G401 (cell line): ENCODE results near the gene HPN. TPM values are rescaled to one million over a fixed set of nuclear protein-coding genes. Genes with fewer than 3 reads are reported as not detected.
"Not testable (repeated sequence)": the region's sequence is repeated elsewhere in the genome, so short reads cannot be mapped to it uniquely, and the experiment has no call there.

ENCODE experiments used
- DNase-seq: peaks from one replicate; pipeline ENCODE4 v3.0.0-alpha.2; 2015; ENCODE audit warnings: low spot score
- in situ Hi-C: cut with HindIII; loops from 2 replicates; pipeline ENCODE4 v1.10.0; 2016; ENCODE audit warnings: low sequenced_read_pairs, mixed read lengths
- total RNA-seq: library from RNA; depleted of rRNA; stranded (reverse); fragments of >200 nt; shearing (Covaris generic); gene quantifications from 2 replicates; pipeline ENCODE4 v1.2.3, GENCODE V29; 2014

Gene HPN
- total RNA-seq, 1 experiment from 2014 or later, result not detected

DNA sequence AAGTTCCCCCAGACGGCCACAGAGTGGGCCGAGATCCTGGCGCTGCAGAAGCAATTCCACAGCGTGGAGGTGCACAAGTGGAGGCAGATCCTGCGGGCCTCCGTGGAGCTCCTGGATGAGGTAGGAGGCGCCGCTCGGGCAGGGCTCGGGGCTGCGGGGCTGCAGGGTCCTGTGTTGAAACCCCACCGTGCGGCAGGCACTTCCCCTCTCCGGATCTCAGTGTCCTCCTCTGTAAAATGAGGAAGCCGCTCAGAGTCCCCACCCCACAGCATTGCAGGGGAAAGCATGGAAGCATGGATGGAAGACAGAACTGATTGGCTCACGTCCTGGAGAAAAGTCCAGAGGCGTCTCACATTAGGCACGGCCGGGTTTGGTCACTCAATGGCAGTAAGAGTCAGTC is 18.1 kb upstream of the HPN start:
- no peak for DNase-seq
- in situ Hi-C loops, result no loop called here

DNA sequence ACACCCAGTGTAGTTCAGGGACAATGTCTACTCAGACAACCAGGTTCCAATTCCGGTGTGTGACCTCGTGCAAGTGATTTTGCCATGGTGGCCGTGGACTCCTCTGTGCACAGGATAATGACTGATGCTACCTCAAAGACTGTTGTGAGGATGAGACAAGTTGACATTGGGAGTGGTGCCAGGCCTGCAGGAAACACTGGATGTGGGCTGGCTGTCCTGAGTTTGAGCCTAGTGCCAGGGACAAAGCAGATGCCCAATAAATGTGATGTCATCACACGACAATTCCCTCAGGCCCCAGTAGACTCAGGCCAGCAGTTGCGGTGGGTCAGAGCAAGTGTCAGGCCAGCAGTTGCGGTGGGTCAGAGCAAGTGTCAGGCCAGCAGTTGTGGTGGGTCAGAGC is 17.4 kb upstream of the HPN start:
- no peak for DNase-seq
- in situ Hi-C loops, result no loop called here

DNA sequence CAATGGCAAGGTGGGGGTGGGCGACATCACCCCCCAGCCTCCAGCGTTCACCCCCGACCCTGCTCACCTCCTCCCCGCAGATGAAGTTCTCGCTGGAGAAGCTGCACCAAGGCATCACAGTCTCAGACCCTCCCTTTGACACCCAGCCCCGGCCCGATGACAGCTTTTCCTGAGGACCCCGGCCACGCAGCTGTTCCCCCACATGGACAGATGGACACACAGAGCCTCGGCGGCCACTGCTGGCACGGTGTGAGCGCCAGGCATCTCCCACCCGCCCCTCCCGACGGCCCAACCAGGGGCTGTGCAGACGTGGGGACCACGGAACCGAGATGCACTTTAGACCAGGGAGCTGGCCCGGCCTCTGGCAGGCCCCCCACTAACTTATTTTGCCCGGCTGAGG is 15.6 kb upstream of the HPN start:
- in situ Hi-C loops, result no loop called here
- DNase-seq, result no peak

DNA sequence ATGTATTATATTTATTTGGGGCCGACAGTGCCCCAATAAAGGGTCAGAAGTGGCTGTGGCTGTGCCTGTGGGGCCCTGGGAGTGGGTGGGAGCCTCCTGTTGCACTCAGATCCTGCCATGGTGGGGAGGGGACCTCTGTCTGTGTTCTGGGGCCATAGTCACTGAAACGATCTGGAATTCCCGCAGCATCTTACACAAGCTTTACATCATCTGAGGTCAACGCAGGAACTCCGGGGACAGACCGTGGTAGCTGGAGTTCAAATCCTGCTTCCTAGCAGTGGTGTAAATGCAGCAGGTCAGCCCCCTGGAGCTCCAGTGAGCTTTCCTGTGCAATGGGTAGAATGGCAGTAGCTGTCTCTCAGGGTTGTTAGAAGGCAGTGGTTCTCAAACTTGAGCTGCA is 15.1 kb upstream of the HPN start:
- in situ Hi-C loops, result no loop called here
- DNase-seq, result no peak

DNA sequence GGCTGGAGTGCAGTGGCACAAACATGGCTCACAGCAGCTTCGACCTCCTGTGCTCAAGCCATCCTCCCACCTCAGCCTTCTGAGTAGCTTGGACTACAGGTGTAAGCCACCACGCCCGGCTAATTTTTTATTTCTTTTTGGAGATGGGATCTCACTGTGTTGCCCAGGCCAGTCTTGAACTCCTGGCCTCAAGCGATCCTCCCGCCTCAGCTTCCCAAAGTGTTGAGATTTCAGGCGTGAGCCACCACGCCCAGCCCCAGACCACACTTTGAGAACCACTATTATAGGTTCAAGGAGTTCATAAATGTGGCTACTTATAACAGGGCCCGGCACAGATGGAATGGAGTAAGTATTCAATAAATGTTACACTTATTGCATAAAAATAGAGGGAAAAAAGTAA is 14.5 kb upstream of the HPN start:
- DNase-seq, result no peak
- in situ Hi-C loops, result no loop called here

DNA sequence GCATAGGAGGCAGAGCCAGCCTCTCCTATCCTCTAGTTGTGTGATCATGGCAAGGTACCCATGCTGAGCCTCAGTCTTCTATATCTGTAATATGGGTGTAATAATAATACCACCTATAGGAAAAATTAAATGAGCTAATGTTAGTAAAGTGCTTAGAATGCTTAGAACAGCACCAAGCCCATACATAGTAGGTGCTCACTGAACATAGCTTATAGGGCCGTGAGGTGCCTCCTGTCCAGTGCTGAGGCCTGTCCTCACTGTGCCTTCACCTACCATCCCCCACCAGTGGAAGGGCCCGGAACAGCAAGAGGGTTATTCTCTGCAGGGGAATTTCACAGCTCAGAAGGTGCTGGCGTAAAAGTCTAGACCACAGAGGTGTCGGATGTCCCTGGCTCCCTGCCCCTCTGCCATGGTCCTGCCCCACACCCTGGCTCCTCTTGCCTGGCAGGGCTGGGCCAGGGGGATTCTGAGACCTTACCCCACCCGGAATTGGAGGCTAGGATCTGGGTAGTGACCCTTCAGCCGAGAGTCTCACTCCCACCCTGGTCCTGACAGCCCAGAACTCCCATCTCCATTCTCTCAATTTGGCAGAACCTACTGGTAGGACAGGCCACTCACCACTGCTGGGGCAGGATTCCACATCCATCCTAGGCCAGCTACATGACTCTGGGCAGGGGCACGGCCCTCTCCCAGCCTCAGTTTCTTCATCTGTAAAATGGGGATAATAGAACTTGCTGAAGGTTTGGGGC is 13.5 kb upstream of the HPN start:
- DNase-seq, result no peak
- in situ Hi-C loops, result no loop called here

DNA sequence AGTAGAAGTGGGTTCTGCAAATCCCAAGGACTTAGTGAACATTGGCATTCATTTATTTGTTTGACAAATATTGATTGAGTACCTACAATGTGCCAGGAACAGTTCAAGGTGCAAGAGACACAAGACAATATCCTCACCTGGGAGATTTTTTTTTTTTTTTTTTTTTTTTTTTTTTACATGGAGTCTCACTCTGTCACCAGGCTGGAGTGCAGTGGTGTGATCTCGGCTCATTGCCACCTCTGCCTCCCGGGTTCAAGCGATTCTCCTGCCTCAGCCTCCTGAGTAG is 13.0 kb upstream of the HPN start:
- DNase-seq, in situ Hi-C loops: not testable (repeated sequence)

DNA sequence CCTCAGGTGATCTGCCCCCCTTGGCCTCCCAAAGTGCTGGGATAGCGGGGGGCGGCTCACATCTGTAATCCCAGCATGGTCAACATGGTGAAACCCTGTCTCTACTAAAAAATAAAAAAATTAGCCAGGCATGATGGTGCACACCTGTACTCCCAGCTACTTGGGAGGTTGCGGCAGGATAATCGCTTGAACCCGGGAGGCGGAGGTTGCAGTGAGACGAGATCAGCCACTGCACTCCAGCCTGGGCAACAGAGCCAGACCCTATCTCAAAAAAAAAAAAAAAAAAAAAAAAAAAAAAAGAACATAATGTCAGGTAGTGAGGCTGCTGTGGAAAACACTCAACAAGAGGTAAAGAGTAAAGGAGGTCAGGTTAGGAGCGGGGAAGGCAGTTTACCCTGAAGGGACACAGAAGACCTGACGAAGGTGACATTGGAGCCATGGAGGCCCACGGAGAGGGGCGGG is 12.2 kb upstream of the HPN start:
- DNase-seq, in situ Hi-C loops: not testable (repeated sequence)

DNA sequence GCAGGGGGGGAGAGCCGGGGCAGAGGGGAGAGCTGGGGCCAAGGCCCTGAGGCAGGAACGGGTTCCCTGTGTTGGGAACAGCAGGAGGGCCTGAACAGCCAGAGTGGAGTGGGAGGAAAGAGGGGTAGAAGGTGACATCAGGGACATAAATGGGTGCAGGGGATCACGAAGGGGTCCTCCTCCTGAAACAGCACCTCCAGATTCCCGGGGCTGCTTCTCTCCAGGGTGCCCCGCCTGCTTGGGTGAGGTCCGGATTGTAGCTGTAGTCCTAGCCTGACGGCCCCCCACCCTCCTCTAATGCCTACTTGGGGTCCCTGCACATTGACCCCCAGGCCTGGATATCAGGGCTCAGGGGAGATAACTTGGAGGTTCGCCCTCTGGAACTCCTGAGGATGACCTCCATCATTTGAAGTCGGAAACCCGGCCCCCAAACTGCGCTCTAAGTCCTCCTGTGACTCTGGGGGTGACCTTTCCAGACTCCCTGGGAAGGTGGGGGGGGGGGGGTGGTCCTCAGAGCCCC is 11.7 kb upstream of the HPN start:
- DNase-seq, result no peak
- in situ Hi-C loops, result no loop called here

DNA sequence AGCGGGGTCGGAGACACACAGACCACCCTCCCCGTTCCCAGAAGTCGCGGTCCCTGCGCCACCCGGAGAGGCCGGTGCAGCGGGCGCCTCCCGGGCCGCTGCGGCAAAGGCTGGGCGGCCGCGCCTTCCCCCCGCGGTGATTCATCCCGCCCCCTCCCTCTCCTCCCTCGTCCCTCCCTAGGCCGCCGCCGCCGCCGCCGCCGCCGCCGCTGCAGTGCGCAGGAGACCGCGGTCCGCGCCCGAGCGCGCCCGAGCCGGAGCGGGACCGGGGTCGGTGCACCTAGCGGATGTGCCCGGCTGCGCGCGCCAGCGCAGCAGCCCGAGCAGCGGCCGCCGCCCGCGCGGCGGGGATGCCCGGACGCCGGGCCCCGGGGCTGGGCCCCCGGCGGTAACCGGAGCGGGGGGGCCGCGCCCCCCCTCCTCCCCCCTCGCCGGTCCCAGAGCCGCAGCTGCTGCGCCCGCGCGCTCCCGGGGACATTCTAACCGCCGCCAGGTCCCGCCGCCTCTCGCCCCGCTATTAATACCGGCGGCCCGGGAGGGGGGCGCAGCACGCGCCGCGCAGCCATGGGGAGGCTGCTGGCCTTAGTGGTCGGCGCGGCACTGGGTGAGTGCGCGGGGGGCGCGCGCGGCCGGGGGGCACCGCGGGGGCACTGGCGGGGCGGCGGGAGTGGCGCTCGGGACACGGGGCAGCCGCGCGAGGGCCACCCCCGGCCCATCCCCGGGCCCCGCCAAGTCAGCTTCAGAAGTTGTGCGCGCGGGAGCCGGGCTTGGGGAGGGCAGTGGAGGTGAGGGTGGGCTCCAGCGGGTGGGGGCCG is 11.1 kb upstream of the HPN start, which contains the start of gene SCN1B:
SCN1B (plus strand) TSS at position 214 of the 815 bp plus-strand sequence; CDS start at position 565, 351 bp downstream.
- DNase-seq, result peak; percentile 48
- in situ Hi-C loops, result no loop called here

DNA sequence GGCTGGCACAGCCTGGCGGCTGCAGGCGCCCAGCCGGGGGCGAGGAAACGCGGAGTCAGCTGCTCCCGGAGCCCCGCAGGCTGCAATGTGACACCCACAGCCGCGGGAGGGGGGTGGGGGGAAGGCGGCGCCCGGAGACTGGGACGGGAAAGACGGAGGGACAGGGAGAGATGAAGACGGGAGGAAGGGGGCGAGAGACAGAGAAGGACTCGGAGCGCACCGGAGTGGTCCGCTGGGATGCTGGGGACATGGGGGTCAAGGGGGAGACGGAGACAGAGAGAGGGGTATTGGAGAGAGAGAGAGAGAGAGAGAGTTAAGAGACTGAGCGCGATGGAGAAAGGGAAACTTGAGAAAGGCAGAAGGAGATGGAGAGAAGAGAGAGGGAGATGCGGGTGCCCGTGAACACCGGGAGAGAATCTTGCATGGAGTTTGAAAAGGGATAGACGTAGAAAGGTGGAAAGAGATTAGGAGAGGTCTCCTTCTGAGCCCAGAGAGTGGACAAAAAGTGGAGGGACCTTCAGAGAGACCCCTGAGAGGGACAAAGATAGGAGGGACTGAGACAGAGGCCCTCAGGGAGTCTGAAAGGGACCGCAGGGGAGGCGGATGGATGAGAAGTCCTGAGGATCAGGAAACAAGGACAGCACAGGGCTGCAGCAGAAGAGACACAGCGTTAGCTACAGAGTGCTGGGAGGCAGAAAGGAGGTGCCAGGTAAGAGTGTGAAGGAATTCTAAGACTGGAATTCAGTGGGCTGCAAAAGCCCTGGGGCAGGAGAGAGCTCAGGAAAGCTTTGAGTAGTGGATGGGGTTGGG is 10.2 kb upstream of the HPN start:
- peak; percentile 70 for DNase-seq
- in situ Hi-C loops, result no loop called here

DNA sequence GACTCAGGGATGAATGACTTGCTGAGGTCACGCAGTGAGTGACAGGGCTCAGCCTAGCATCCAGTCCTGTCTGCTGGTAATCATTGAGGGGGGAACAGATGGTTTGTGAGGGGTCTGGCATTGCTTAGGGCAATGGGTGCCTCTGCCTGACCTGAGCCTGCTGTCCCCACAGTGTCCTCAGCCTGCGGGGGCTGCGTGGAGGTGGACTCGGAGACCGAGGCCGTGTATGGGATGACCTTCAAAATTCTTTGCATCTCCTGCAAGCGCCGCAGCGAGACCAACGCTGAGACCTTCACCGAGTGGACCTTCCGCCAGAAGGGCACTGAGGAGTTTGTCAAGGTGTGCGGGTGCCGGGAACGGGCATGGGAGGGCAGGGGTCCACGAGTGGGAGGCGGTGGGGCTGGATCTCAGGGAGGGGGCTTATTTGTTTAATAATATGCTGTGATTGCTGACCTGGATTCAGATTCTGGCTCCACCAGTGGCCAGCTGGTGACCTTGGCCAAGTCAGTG is 9.1 kb upstream of the HPN start:
- in situ Hi-C loops, result no loop called here

DNA sequence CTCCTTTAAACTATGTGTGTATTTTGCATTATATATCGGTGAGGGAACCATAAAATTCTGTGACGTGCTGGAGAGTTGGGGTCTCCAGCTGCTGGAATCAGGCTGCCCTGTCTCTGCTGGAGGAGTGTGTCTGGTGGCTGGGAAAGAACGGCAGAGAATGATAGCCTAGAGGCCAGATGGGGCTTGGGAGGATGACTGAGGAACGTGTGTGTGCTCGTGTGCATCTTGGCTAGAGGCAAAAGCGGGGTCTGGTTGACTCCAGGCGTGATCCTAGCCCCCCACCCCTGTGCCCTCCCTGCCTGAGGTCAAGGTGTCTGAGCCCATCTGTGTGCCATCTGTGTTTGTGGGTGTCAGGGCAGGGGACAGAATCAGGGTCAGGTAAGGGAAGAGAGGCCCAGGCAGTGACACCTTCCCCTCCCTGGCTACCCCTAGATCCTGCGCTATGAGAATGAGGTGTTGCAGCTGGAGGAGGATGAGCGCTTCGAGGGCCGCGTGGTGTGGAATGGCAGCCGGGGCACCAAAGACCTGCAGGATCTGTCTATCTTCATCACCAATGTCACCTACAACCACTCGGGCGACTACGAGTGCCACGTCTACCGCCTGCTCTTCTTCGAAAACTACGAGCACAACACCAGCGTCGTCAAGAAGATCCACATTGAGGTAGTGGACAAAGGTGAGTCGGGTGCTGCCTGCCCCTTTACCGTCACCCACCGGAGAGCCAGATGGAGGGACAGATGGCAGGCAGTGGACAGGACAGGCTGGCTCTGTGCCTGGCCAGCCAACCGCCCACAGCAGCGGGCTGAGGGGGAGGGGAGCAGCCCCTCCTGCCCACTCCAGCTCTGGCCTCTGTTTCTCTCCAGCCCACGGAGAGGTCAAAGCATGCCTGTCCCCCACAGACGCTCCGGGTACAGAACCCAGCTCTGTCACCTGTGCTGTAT is 8.2 kb upstream of the HPN start:
- in situ Hi-C loops, result no loop called here
- peak; percentile 79 for DNase-seq

More for the DNA sequence above, 9.1 kb upstream of the HPN start:
- peak; percentile 43 for DNase-seq

DNA sequence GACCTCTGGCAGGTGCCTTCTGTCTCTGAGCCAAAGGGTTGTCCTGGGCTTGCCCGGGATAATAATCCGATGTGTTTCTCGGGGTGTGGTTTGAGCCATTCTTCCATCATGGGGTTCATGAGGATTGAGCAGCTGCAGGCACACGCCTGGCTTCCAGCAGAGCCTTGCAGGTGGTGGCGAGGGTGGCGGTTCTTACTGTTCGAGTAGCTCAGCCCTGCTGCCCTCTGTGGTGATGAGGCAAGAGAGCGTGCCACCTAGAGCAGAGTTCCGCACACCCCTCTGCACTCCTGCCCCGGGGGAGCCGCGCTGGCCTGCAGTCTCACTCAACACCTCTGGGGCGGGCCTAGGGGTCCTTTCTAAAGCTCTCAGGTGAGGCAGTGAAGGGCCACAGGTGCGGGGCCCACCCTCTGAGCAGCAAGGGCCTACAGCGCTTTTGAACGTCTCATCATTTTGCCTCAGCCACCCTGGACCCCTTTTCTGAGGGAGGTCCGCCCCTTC is 7.5 kb upstream of the HPN start:
- no peak for DNase-seq
- in situ Hi-C loops, result no loop called here

DNA sequence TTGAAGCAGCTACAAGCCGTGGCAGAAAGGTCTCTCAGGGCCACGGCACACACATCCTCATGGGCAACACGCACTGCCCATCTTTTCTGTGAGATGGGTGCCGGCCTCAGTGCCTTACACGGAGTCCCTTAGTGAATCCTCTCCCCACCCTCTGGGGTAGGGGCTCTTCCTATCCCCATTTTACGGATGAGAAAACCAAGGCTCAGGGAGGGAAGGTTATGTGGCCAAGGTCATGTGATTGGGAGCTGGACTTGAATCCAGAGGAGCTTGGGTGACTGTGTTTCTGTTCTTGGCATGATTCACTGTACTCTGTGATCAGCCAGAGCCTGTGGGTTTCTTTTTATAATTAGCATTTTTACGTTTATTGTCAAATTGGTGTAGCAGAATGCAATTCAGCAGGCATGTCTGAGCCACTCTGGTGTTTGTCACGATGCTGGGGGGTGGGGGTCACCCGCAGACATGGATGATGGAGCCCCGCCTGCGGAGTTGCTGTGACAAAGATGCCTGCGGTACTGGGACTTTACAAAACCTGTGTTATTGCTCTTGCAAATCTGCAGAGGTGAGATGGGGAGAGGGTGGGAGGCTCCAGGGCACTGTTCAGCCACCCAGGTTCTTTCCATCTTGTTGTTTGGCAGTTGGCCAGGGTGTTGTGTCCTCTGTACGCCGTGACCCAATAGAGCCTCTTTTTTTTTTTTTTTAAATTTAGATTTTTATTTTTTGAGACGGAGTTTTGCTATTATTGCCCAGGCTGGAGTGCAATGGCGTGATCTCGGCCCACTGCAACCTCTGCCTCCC is 6.7 kb upstream of the HPN start:
- peak; percentile 61 for DNase-seq
- in situ Hi-C loops, result no loop called here

DNA sequence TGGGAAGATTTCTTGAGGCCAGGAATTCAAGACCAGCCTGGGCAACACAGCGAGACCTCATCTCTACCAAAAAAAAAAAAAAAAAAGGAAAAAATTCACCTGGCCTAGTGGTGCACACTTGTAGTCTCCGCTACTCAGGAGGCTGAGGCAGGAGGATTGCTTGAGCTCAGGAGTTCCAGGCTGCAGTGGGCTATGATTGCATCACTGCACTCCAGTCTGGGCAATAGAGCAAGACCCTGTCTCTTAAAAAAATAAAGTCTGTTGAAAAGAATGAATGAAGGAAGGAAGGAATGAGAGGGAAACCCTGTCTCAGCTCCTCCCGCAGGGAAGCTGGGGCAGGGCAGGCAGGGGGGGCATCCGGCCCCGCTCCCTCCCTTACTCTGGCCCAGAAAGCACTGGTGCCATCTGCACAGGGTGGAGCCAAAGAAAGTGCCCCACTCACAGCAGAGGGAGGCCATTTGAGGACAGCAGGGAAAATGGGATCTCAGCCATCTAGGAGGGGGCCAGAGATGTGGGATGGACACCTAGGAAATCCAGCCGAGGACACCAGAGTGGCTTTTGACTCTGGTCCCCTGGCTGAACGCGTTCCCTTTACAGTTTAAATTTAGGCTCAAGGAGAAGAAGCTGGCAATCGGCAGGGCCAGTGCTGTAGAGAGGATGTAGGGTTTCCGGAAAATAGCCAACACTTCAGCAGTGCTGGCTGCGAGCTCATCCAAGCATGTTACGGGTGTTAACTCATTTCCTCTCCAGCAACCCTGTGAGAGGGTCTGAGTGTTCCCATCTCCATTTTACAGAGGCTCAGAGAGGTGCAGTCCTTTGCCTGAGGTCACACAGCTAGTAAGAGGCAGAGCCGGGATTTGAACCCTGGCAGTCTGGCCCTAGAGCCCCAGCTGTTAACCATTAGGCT is 3.6 kb upstream of the HPN start:
- in situ Hi-C loops, result no loop called here
- peak; percentile 95 for DNase-seq
